HPDE6-E6E7 (cell line): ENCODE measurements around the gene UFL1.

Source experiments
- DNase-seq: peaks from one replicate; pipeline ENCODE4 v3.0.0; 2011; ENCODE audit warnings: missing footprints; ENCODE audit errors: extremely low spot score

Gene UFL1

DNA sequence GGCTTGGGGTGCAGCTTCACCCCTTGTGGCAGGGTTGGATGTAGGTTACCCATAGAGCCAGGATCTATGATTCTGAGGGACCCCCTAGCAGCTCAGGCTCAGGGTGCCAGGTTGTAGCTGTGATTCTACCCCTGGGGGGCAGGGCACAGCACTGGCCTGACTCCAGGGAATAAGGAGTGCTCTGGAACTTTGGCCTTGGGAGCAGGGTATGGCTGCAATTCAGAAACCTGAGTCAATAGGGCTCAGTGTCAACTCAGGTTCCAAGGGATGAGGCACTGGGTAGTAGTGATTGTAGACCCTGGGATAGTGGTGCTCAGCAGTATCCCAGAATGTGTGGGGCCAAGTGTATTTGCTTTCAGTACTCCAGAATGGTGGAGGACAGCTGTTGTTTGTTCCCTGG lies 49.9 kb downstream of the UFL1 start:
- DNase-seq: no peak

DNA sequence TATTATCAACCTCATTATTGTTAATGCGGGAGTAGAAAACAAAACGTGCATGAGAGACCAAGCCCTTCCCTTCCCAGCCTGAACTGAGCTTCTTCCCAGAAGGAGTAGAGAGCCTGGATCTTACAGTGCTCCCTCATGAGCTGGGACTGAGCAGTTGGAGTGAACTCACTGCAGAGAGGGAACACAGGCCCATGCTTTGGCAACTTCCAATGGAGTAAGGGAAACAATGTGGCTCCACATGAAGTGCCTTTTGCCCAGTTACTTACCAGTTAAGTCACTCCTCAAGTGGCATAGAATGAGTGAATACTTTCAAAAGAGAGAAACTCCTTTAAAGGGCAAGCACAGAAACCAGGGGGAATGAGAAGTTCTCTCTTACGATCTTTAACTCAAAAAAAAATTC lies 53.8 kb downstream of the UFL1 start:
- no peak for DNase-seq

DNA sequence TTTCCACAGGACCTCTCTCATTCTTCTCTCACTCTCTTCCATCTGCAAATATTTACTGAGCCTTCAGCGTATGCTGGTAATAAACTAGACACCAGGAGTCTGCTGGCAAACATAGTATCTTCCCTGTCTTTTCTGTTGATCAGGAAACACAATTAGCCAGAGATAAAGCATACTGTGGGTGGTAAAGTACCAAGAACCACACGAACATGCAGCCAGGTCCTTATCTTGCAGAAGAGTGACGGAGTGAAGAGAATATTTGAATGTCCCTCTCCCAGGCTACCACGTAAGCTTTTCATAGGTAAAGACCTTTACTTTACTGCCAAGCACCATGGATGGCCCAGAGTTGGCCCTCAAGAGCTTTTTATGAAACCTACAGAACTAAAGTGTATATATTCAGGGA lies 54.6 kb downstream of the UFL1 start:
- no peak for DNase-seq

DNA sequence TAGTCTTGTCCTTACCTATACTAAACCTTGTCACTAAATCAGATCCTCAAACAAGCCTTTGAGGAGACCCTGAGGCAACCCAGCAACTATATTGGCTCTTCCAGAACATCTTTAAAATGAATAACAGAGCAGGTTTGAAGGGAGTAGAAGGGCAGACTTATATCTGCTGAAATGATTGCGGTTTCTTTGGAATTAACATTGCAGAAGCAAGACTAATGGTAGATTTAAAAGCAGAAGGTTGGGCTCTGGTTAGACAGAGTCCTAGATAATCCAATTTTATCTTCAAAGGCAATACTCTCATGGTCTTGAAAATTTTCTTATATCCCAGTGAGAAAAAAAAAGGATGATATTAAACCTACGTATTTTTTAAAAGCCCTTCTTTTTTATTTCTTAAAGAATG lies 60.4 kb downstream of the UFL1 start:
- no peak for DNase-seq

DNA sequence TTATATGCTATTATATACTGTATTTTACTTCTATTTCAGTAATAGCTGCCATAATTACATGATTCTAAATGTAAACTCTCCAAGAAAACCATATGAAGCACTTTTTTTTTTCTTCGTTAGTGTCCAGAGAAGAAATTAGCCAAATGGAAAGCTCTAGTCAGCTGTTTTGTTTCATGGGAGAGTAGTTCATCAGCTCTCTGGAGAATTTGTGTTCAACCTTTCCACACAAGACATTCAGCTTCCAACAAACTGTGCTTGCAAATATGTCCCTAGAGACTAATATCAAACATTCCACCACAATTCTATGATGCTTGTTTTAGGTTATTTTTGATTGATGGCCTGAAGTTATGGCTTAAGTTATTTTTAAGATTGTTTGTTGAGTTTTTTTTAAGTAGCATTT lies 60.8 kb downstream of the UFL1 start:
- no peak for DNase-seq

DNA sequence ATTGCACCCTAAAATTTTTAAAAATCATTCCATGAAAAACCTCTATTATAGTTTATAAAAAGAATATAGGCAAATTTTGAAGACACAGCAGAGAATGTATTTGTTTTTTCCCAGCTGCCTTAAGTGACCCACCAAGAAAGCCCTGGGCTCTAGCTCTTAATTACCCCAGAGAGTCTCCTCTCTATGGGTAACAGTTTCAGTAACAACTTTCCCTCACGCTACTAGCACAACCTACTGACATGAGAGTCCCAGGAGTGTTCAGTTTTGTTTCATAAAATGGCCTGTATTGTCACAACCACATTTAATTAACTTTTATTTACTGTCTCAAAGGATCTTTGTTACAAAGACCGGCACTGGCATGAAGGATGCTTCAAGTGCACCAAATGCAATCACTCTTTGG lies 82.8 kb downstream of the UFL1 start:
- DNase-seq: no peak
